Activated T-cell treated with anti-CD3 and anti-CD28 coated beads, Interleukin-2, amount 50 U/mL, for 48 hours (primary cell): ENCODE measurements around the gene POLD1.
A peak's percentile ranks its signal among the peaks of the same experiment; 100 is the strongest.
"Not testable (repeated sequence)": the region's sequence is repeated elsewhere in the genome, so short reads cannot be mapped to it uniquely, and the experiment has no call there.

Experiments used
- DNase-seq, 2 experiments: peaks; one replicate each; pipeline ENCODE4 v3.0.0-alpha.2; 2020

POLD1 gene

DNA sequence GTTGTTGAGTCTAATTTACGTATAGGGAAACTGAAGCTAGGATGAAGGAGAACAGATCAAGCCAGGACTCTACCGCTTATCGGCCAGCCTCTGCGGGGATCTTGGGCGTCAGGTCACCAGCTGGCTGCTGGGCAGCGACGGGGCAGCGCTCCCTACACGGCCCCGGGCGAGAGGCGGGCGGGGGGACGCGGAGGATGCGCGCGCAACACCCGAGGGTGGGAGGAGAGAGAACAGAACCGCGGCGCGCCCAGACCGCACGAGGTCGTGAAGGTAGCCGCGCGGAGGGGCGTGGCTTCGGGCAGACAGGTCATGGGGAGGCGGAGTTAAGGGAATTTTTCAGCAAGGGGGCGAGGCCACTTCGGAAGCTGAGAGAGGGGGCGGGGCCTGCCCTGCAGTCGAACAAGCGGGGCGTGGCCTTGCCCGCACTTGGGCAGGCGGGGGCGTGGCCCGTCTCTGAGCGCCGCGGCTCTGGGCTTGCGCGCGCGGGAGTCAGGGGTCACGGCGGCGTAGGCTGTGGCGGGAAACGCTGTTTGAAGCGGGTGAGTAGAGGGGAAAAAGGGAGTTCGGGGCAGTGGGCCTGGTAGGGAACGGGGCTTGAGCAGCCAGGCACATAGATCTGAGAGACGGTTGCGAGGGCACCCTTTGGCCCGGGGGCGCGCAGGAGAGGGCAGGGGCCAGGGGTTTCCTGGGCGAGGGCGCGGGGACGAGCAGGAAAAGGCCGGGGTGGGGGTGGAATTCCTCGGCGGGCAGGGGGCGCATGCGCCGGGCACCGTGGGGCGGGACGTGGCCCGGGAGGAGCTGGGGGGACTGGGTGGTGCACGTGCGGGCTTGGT is at the start of gene POLD1:
POLD1 (plus strand) TSS at position 496 of the 833 bp plus-strand sequence. CDS start 14,505 bp downstream, outside the sequence.
- peak; percentile 99 for DNase-seq

DNA sequence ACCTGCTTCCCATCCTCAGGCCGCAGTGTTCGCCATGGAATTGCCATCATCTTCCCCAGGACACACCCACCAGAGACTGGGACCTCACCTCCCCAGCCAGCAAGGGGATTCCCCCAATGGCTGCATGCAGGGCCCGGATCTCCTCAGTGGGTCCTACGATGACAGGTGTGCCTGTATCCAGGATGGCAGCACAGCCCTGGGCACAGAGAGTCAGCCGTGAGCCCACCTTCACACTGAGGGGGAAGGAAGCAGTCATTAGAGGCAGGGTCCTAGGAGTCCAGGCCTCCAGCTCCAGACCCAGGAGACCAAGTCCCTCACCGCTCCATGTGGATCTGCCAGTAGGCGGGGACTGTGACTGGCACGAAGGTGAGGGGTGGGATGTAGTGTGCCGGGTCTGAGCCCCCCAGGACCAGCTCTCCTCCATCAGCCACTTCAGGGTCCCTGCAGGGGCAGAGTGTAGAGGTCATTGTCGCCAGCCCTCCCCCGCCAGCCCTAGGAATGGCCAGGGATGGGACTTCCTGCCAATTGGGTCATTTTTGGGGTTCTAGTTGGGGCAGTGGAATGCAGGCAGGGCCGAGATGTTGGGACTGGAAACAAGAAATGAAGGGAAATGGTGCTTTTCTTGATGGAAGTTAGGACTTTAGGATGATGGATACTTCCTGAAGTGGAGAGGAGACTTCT is 49.3 kb upstream of the POLD1 start:
- no peak for DNase-seq

DNA sequence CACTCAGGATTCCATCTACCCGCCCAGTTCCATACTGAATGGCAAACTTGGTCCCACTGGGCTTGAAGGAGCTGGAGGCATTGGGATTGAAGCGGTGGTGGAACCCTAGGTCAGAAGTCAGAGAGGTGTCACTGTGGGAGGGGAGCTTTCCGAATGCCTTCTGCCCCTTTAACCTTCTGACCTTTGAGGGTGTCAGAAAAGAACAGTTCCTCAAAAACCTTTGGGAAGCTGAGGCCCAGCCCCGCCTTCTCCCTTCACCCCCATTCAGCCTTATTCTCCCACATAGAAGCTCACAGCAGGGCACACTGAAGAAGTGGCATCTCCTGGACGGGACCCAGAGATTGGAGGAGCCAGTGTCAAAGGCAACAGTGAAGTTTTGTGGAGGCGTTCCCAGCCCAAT is 47.1 kb upstream of the POLD1 start:
- not testable (repeated sequence) for DNase-seq

DNA sequence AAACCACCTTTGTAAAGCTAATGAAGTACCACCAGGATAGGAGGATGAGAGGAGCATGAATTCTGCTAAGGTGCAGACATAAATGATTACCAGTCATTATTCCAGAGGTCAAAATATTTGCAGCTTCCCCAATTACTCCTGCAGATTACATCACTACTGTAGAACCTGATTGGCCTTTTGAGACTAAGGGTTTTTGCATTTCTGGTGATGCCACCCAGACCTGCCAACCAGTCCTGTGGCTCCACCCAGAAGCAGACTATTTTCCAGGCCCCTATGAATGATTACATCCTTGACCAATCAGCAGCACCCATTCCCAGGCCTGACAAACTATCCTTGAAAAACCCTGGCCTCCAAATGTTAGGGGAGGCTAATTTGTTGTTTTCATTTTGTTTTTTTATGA is 43.8 kb upstream of the POLD1 start:
- no peak for DNase-seq

DNA sequence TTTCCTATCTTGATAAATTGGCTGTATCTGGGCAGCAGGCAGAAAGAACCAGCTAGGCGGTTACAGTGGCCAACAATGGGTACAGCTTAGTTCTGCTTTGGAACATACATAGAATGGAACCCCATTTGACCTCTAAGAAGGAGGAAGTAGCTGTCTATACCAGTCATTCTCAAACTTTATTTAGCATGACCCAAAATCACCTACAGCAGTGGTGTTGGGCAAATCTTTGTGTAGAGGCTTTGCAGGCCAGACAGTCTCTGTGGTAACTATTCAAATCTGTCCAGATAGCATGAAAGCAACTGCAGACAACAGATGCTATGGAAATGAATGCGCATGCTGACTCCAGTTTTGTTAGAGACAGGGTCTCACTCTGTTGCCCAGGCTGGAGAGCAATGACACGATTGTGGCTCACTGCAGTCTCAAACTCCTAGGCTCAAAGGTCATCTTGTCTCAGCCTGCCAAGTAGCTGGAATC is 43.0 kb upstream of the POLD1 start:
- no peak for DNase-seq

DNA sequence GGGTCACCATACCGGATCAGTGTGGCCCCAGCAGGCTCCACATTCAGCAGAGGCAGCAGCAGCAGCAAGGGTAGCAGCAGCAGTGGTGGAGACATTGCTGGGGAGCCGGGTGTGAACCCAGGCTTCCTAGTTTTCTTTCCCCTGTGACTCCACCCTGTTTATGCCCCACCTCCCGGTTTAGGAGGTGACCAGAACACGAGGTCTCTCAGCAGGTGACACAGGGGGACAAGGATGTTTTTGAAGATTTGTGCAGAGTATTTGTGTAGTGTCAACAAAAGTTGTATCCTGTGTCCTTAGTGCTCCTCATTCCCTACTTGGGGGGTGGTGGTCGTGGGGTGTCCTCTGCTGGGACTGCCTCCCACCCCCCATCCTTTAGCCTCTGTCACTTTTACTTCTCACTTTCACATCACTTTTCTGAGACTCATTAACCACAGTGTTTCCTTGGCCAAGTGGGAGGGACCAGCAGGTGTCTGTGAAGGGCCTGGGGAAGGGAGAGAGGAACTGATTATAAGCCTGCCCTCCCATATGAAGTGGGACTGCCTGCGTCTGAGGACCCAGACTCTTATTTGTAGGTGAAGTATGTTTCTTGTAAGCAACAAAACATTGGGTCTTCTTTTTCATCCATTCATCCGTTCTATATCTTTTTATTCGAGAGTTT is 39.4 kb upstream of the POLD1 start:
- no peak for DNase-seq

DNA sequence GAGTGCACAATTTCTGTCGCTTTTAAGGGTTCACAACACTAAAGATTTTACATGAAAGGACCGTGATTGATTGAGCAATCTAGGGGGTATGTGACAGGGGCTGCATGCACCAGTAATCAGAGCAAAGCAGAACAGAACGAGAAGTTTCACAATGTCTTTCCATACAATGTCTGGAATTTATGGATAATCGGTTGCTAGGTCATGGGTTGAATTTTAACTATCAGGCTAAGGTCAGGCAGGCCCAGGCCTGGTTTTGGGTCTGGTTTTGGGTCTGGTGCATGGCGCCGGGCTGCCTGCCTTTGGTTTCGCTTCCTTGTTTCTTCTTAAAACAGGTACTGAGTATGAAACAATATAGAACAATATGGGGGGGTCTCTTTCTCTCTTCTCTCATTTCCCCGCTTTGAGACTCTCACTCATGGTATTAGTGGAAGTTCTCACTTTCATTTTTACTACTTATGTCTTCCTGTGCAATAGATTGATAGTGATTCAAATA is 37.0 kb upstream of the POLD1 start:
- DNase-seq, result peak; percentile 61 to 67

DNA sequence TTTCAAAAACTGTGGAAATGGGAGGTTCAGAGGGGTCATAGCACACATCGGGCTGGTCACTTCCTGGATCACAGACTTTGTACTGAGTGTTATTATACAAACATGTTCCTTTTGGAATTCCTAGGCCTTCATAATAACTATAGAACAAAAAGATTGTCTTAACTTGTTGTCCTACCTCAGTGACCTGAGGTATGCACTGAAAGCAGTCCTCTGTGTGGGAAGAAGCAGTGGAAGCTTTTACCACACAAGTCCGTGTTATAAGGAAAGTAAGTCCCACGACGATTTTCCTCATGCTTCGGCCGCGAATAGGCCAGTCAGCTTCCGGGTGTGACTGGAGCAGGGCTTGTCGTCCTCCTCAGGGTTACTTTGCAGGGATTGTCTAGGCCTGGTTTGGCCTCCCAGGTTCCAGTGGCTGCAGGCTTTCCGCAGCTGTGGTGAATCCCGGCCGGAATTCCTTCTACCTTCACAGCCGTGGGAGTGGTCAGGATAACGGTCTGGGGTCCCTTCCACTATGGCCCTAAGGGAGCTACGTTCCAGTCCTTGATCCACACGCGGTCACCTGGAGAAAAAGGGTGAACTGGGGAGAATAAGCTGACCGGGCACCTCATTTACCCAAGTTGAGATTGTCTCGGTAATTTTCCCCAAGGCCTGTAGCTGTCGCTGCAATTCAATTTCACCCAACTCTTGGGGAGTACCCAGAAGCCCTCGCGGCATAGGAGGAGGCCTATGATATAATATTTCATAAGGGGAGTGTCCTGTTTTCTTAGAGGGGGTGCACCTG is 34.7 kb upstream of the POLD1 start:
- no peak for DNase-seq

DNA sequence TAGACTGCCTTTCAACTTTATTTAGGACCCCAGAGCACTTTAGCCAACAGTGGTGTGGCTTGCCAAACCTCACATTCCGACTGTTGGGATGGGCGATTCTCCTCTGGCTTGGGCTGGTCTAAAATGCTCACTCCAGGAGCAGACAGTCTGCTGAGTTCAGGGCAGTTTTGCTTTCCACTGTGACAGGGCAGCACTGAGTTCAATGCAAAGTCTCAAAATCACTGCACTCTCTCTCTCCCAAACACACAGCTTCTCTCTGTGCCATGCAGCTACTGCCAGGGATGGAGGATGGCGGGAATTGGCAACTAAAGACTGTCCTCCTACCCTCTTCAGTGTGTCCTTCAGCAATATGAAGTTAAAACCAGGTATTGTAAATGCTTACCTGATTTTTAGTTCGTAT is 31.9 kb upstream of the POLD1 start:
- DNase-seq, result no peak

DNA sequence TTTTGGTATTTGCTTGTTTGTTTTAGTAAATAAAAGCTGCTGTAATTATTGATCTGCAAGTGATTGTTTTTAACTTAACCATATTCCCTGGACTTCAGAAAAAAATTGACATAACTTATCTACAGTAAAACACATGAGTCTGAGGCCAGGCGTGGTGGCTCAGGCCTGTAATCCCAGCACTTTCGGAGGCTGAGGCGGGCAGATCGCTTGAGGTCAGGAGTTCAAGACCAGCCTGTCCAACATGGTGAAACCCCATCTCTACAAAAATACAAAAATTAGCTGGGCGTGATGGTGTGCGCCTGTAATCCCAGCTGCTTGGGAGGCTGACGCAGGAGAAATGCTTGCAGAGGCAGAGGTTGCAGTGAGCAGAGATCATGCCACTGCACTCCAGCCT is 30.7 kb upstream of the POLD1 start:
- DNase-seq, result not testable (repeated sequence)

DNA sequence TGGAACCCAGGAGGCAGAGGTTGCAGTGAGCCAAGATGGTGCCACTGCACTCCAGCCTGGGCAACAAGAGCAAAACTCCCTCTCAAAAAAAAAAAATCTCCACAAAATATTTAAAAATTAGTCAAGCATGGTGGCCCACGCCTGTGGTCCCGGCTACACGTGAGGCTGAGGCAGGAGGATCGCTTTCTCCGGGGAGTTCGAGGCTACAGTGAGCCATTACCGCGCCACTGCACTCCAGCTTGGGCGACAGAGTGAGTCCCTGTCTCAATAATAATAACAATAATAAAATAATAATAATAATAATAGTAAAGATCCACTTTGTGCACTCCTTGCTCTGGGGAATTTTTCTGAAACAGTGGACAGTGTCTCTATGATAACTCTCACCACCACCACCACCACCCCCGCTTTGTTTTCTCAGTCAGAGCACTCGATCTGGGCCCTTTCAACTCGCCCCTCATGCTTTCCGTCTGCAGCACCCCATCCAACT is 27.4 kb upstream of the POLD1 start:
- no peak for DNase-seq

DNA sequence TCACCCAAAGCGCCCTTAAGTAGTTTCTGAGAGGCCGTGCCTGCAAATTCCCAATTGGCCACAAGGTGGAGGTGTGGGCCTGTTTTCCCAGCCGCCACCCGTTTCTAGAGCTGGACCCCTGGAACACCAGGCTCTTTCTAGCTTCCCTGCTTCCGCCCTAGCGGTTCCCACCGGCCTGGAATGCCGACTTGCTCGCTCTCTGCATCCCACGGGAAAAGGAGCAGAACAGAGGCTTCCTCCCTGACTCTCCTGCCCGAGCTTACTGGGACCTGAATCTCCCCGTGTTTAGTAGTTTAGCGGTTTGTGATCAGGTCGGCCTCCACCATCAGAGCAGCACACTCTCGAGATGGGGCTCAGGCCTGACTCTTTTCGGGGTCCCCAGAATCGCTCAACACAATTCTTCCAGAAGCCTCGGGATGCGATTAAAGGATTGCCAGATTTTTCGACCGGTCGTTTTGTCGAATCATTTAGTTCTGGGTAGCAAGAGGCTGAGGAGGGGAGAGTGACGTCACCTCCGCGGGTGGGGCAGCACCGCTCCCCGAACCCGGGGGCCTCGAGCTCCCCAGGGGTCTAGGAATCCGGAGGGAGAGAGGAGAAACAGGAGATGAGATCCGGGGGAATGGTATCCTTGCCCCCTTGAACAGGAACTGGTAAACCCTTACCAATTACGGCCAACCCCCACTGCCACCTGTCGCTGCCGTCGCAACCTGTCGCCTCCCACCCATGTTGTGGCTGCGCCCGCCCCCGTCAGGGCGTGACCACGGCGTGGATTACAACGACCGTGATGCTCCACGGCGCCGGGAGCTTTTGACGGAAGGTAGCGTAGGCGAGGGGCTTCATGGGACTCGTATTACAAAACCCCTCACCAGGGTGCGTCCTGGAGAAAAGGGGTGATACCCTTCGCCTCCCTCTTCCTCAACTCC is 26.7 kb upstream of the POLD1 start:
- peak; percentile 93 to 94 for DNase-seq

DNA sequence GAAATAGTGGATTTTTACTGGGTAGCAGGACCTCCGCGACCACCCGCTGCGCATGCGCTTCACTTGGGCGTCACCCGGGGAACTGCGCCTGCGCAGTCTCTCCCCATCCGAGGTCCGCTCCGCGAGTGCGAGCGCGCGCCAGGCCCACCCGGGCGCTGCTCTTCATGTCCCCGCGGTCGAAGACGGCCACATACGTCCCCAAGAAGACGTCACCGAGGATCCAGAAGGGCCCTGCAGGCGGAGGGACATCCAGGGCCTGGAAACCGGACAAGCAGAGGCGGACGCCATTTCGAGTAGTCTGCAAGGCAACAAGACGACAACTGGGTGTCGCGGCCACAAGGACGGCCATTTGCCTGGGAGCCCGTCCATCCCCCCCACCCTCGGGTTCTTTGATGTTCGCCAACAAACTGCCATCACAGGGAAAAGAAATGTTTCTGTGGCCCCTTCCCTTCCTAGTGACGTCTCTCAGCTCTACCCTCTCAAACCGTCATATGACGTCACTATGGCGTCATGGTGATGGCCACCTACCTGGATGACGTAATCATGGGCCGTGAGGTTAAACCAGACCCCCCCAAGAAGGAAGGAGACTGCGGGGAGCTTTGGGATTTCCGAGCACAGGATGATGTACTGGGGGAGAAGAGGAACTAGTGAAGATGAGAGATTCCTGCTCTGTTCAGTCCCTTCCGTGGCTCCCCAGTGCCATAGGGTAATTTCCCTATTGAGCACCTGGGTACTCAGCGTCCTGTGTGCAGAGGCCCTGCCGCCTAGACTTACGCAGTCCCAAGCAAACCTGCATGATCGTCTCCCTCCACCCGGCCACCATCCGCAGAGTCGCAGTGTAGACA is 25.4 kb upstream of the POLD1 start:
- peak; percentile 84 to 87 for DNase-seq

DNA sequence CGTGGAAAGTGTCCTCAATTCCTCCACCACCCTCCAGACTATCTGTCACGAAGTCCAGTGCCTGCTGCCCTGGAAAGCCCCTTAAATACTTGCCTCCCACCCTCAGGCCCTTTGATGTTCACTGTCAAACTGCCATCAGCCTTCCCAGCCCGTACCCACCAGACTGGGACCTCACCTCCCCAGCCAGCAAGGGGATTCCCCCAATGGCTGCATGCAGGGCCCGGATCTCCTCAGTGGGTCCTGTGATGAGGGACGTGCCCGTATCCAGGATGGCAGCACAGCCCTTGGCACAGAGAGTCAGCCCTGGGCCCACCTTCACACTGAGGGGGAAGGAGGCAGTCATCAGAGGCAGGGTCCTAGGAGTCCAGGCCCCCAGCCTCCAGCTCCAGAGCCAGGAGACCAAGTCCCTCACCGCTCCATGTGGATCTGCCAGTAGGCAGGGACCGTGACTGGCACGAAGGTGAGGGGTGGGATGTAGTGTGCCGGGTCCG is 24.8 kb upstream of the POLD1 start:
- no peak for DNase-seq

DNA sequence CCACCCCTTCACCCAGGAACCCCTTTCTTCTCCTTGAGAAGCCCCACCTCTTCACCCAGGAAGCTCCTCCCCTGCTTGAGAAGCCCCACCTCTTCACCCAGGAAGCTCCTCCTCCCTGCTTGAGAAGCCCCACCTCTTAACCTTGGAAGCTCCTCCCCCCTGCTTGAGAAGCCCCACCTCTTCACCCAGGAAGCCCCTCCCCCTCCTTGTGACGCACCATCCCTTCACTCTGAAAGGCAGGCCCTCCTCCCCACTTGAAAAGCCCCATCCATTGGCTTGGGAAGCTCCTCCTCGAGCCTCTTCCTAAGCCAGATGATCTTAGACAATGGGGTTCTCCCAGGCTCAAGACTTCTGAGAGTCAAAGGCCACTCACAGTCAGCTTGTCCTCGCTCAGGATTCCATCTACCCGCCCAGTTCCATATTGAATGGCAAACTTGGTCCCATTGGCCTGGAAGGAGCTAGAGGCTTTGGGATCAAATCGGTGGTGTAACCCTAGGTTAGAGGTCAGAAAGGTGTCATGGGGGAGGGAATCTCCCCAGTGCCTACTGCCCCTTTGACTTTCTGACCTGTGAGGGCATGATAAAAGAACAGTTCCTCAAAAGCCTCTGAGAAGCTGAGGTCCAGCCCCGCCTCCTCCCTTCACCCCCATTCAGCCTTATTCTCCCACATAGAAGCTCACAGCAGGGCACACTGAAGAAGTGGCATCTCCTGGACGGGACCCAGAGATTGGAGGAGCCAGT is 22.7 kb upstream of the POLD1 start:
- peak; percentile 54 to 57 for DNase-seq

DNA sequence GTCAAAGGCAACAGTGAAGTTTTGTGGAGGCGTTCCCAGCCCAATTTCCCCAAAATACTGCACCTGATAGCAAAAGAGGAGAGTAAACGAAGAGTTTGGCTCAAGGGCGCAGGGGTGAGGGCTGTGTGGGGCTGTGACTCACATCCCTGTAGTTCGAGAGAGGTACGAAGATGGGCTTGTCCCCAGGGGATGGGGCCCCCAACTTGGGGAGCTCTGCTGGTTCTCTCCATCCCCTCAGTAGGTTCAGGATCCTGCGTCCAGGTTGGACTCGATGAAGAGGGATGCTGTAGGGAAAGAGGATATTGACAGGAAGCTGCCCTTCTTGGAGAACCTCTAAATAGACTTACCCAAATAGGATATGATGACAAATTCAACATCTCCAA is 22.1 kb upstream of the POLD1 start:
- peak; percentile 59 to 69 for DNase-seq

DNA sequence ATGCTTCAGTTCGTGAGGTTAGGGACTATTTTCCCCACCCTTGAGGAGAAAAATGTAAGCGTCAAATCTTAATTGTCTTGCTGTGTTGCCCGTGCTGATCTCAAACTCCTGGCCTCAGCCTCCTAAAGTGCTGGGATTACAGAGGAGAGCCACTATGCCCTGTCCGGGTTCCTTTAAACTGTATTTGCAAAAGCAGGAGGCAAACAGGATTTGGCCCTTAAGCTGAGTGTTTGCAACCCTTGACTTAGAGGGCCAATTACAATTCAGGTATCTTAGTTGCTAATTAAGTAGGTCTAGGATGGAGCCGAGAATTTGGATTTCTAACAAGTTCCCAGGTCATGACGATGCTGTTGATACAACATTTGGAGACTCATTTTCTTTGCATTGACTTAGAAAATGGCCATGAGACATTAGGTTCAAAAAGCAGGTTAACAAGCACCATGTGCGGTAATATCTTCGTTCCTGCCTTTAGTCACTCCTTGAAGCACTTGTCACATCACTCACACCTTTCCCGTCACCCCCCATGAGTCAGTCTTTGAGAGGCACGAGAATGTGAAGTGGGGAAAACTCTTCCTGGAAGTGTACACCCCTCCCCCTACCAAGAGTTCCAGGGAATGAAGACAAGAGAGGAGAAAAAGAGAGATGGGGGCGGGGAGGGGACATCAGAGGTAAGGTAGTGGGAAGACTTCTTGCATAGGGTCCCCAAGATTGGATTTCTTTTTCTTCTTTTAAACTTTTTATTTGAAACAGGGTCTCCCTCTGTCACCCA is 21.3 kb upstream of the POLD1 start:
- peak; percentile 77 to 81 for DNase-seq

DNA sequence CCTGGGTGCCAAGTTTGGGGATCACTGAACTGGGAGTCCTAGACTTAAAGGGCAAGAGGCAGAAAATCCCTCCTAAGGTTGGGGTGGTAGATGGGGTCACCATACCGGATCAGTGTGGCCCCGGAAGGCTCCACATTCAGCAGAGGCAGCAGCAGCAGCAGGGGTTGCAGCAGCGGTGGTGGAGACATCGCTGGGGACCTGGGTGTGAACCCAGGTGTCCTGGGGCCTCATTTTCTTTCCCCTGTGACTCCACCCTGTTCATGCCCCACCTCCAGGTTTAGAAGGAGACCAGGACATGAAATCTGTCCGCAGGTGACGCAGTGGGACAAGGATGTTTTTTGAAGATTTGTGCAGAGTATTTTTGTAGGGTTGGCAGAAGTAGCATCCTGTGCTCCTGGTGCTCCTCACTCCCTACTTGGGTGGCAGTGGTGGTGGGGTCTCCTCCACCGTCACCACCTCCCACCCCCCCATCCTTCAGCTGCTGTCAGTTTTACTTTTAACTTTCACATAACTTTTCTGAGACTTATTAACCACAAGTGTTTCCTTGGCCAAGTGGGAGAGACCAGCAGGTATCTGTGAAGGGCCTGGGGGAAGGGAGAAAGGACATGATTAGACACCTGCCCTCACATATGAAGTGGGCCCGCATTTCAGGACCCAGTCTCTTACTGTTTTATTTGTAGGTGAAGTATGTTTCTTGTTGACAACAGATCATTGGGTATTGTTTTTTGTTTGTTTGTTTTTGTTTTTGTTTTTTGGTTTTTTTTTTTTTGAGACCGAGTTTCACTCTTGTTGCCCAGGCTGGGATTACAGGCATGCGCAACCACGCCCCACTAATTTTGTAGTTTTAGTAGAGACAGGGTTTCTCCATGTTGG is 18.5 kb upstream of the POLD1 start, which contains the start of gene NAPSA:
NAPSA (minus strand) TSS at position 206 of the 873 bp plus-strand sequence; CDS start at position 188, 18 bp downstream.
- DNase-seq, result no peak
